CD14-positive monocyte (primary cell): Measurements from ENCODE around the gene RAP2A. TPM values are rescaled to one million over a fixed set of nuclear protein-coding genes. Genes with fewer than 3 reads are reported as not detected.

Source experiments
- DNase-seq, 3 donors: peaks; one replicate each; pipeline ENCODE4 v3.0.0-alpha.2; 2011 to 2022
- H2AFZ ChIP-seq: 2 replicates; pipeline ENCODE4 v1.6.0; 2012; ENCODE audit warnings: mild to moderate bottlenecking, low read depth, low read length, inconsistent platforms; ENCODE audit not compliant: insufficient read depth, poor library complexity, severe bottlenecking
- H3K27ac ChIP-seq, 2 donors: 1 replicate in 1 of 2; 2 replicates in 1 of 2; pipeline ENCODE4 v1.5.1; 2012 to 2013; ENCODE audit warnings: low read length in 2 of 2, control low read depth in 1 of 2, inconsistent platforms in 1 of 2, low read depth in 1 of 2, mild to moderate bottlenecking in 1 of 2
- H3K27me3 ChIP-seq, 2 donors: one replicate each; pipeline versions ENCODE4 v1.6.0 to v1.6.1; 2011 to 2013; ENCODE audit warnings: low read length in 2 of 2; ENCODE audit not compliant: control insufficient read depth in 2 of 2, insufficient read depth in 2 of 2
- H3K36me3 ChIP-seq, 2 donors: replicated peaks in 1 of 2; 1 replicate in 1 of 2; 2 replicates in 1 of 2; pipeline versions ENCODE4 v1.5.1 to v1.6.1; 2012 to 2013; ENCODE audit warnings: low read length in 2 of 2, control low read depth in 1 of 2, inconsistent platforms in 1 of 2, mild to moderate bottlenecking in 1 of 2; ENCODE audit not compliant: insufficient read depth in 2 of 2, control insufficient read depth in 1 of 2
- H3K4me1 ChIP-seq, 2 donors: 1 replicate in 1 of 2; 2 replicates in 1 of 2; pipeline versions ENCODE4 v1.5.1 to v1.6.1; 2012 to 2013; ENCODE audit warnings: low read length in 2 of 2, control low read depth in 1 of 2, inconsistent platforms in 1 of 2, mild to moderate bottlenecking in 1 of 2, moderate library complexity in 1 of 2; ENCODE audit not compliant: insufficient read depth in 2 of 2, control insufficient read depth in 1 of 2
- H3K4me2 ChIP-seq: replicated peaks from 2 replicates; pipeline ENCODE3; 2012; ENCODE audit warnings: low read length, moderate library complexity, mild to moderate bottlenecking; ENCODE audit not compliant: poor library complexity, severe bottlenecking; ENCODE audit errors: extremely low read depth
- H3K4me3 ChIP-seq, 3 experiments: fragments of 200-600 bp in 1 of 3; sonication (generic) in 1 of 3; replicated peaks in 1 of 3; 1 replicate in 2 of 3; 2 replicates in 1 of 3; pipeline ENCODE4 v1.5.1; 2011 to 2013; ENCODE audit warnings: low read length in 3 of 3, mild to moderate bottlenecking in 3 of 3, control low read depth in 2 of 3, low read depth in 2 of 3, inconsistent platforms in 1 of 3, moderate library complexity in 1 of 3
- H3K79me2 ChIP-seq: 2 replicates; pipeline ENCODE4 v1.6.0; 2012; ENCODE audit warnings: mild to moderate bottlenecking, control low read depth, inconsistent platforms, low read length, moderate library complexity; ENCODE audit not compliant: insufficient read depth
- H3K9ac ChIP-seq: 2 replicates; pipeline ENCODE4 v1.6.0; 2017; ENCODE audit warnings: low read length, mild to moderate bottlenecking; ENCODE audit not compliant: insufficient read depth, poor library complexity, severe bottlenecking
- H3K9me3 ChIP-seq, 2 donors: replicated peaks in 1 of 2; 1 replicate in 1 of 2; 2 replicates in 1 of 2; pipeline versions ENCODE4 v1.5.1 to v1.6.1; 2012 to 2013; ENCODE audit warnings: low read length in 2 of 2, control low read depth in 1 of 2; ENCODE audit not compliant: control insufficient read depth in 1 of 2, insufficient read depth in 1 of 2
- H4K20me1 ChIP-seq: 2 replicates; pipeline ENCODE4 v1.6.0; 2012; ENCODE audit warnings: mild to moderate bottlenecking, low read length, control low read depth, moderate library complexity; ENCODE audit not compliant: insufficient read depth
- H3K27ac Mint-ChIP-seq, 7 donors: one replicate each; pipeline ENCODE4 v1.8.0; 2020; ENCODE audit warnings: mild to moderate bottlenecking in 7 of 7, mixed read lengths in 7 of 7, moderate library complexity in 6 of 7, inconsistent platforms in 2 of 7
- H3K27me3 Mint-ChIP-seq, 3 donors: one replicate each; pipeline ENCODE4 v1.8.0; 2021 to 2022; ENCODE audit warnings: low read depth in 3 of 3, mild to moderate bottlenecking in 3 of 3, mixed read lengths in 3 of 3, moderate library complexity in 3 of 3, inconsistent platforms in 1 of 3
- H3K36me3 Mint-ChIP-seq, 2 donors: one replicate each; pipeline ENCODE4 v1.8.0; 2020; ENCODE audit warnings: mixed read lengths in 2 of 2, inconsistent platforms in 1 of 2, mild to moderate bottlenecking in 1 of 2
- H3K4me1 Mint-ChIP-seq: one replicate; pipeline ENCODE4 v1.8.0; 2020; ENCODE audit warnings: mild to moderate bottlenecking, mixed read lengths
- H3K4me3 Mint-ChIP-seq, 2 donors: one replicate each; pipeline ENCODE4 v1.8.0; 2020; ENCODE audit warnings: mild to moderate bottlenecking in 2 of 2, mixed read lengths in 2 of 2, moderate library complexity in 1 of 2
- H3K9me3 Mint-ChIP-seq, 7 donors: one replicate each; pipeline ENCODE4 v1.8.0; 2020 to 2022; ENCODE audit warnings: mixed read lengths in 7 of 7, mild to moderate bottlenecking in 6 of 7, moderate library complexity in 6 of 7, inconsistent platforms in 2 of 7
- WGBS: methylation state at CpG from one replicate; pipeline ENCODE4 v1.1.5; 2013; ENCODE audit warnings: missing lambda C conversion rate; ENCODE audit not compliant: insufficient coverage; 5-methylcytosine and 5-hydroxymethylcytosine counted together
- intact Hi-C, 2 donors: fragments of 100-400 bp; cut with micrococcal nuclease; formaldehyde crosslinking; loops; one replicate each; pipeline versions ENCODE4 v1.15.0 to v1.15.1; 2023
- polyA plus RNA-seq, 3 donors: library from polyadenylated mRNA; depleted of rRNA in 1 of 3; unstranded in 2 of 3; stranded (reverse) in 1 of 3; fragments of 300-500 nt in 2 of 3; fragments of >200 nt in 1 of 3; fragmentation: Illumina TruSeq in 2 of 3; gene quantifications; 1 replicate in 2 of 3; 2 replicates in 1 of 3; pipeline ENCODE4 v1.2.3, GENCODE V29; 2012 to 2021
- TF ChIP-seq, protein P1 (sequence below): fragments of 200-600 bp; IDR thresholded peaks from one replicate; pipeline ENCODE4 v1.8.0; 2022; ENCODE audit warnings: antibody characterized with exemption, mild to moderate bottlenecking

Gene RAP2A
- polyA plus RNA-seq, 3 donors = 2.3 to 5.3 (median 4.5) TPM

- Histone ChIP-seq H3K9me3 (no peaks in the 10 kb centered on the region), H3K4me2 (no peak overlapping the region), H3K9ac (no peak overlapping the region), H3K27me3 (no peaks in the 10 kb centered on the region), H3K36me3 (no peaks in the 10 kb centered on the region), H3K4me3 (no peak overlapping the region), H3K27ac (no peak overlapping the region), H3K4me1 (peaks cover 11 to 18% of the 10 kb centered on the region in 2 donors), H3K79me2 (peaks cover 9% of the 10 kb centered on the region), H2AFZ (no peak overlapping the region), H4K20me1 (no peaks in the 10 kb centered on the region)
- no CpG with 5 or more reads among the region's 4 CpGs for WGBS
- H3K27me3 Mint-ChIP-seq = peaks cover 0 to 4% (median 3%) of the 10 kb centered on the region in 3 donors
- peaks cover 17% of the 10 kb centered on the region for H3K4me1 Mint-ChIP-seq
- no peak overlapping the region for H3K27ac Mint-ChIP-seq
- DNase-seq = no peak
- no peaks in the 10 kb centered on the region for H3K36me3 Mint-ChIP-seq
- no peak overlapping the region for H3K4me3 Mint-ChIP-seq
- TF ChIP-seq, protein P1, sequence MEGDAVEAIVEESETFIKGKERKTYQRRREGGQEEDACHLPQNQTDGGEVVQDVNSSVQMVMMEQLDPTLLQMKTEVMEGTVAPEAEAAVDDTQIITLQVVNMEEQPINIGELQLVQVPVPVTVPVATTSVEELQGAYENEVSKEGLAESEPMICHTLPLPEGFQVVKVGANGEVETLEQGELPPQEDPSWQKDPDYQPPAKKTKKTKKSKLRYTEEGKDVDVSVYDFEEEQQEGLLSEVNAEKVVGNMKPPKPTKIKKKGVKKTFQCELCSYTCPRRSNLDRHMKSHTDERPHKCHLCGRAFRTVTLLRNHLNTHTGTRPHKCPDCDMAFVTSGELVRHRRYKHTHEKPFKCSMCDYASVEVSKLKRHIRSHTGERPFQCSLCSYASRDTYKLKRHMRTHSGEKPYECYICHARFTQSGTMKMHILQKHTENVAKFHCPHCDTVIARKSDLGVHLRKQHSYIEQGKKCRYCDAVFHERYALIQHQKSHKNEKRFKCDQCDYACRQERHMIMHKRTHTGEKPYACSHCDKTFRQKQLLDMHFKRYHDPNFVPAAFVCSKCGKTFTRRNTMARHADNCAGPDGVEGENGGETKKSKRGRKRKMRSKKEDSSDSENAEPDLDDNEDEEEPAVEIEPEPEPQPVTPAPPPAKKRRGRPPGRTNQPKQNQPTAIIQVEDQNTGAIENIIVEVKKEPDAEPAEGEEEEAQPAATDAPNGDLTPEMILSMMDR = no peak
- intact Hi-C loops = loop anchor here (5.0 to 10.0 kb wide), 4 partner anchors 45 to 1753 kb away; partner anchors contain the start of genes MBNL2 (in 2 of the 2) and DNAJC3 (in 1 of the 2)
- H3K9me3 Mint-ChIP-seq = no peaks in the 10 kb centered on the region
Measured at GRCh38 chr13:97430296-97430695, 3.7 kb upstream of the RAP2A start.

DNA sequence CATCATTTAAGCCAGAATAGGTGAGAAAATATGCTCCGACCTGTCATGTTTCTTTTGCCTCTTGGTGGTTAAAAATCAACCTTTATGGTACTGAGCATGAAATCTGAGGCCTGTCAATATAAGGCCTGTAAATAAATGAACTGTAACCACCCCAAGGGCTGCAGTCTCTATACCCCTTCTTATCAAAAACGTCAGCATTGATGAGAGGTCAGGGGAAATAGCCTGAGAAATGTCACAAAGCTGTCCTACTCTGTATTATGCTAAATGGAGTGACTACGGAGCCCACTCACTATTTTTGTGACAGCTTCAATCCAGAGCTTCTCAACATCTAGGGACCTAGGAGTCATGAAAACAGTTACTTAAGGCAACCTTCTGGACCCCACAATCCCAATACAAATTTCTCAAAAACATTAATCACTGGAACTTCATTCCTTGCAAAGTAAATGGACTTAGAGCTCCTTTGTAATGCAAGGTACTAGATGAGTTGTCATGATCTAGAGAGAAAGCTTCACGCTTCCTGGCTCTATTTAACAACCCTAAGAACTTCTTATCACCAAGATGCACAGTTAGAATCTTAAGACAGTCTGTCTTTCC lies 2.7 kb upstream of the RAP2A start:
- TF ChIP-seq, protein P1 = no peak
- Mint-ChIP-seq H3K4me3 (no peak overlapping the region), H3K4me1 (peaks cover 26% of the 10 kb centered on the region), H3K27me3 (peaks cover 0 to 4% (median 3%) of the 10 kb centered on the region in 3 donors), H3K27ac (no peak overlapping the region), H3K9me3 (no peaks in the 10 kb centered on the region), H3K36me3 (peaks cover 0 to 2% of the 10 kb centered on the region in 2 donors)
- Histone ChIP-seq H3K4me1 (peaks cover 16 to 26% of the 10 kb centered on the region in 2 donors), H3K79me2 (peaks cover 14% of the 10 kb centered on the region), H3K9ac (no peak overlapping the region), H3K4me3 (no peak overlapping the region), H3K27me3 (no peaks in the 10 kb centered on the region), H3K36me3 (no peaks in the 10 kb centered on the region), H4K20me1 (peaks cover 3% of the 10 kb centered on the region), H3K27ac (no peak overlapping the region), H2AFZ (peak overlapping the region; percentile 22), H3K9me3 (no peaks in the 10 kb centered on the region), H3K4me2 (no peak overlapping the region)
- WGBS = 100% methylated on average over 1 of the region's 4 CpGs
- intact Hi-C loops = loop anchor here (5.0 to 10.0 kb wide), 4 partner anchors 46 to 1754 kb away; partner anchors contain the start of genes MBNL2 (in 2 of the 2) and DNAJC3 (in 1 of the 2)
- DNase-seq = no peak
